ENCODE measurements around the gene DCANP1.

GRCh38 chr5:135450952-135451351 lies 3.8 kb upstream of the DCANP1 start:
- no peak for TF ChIP-seq EZH2phosphoT487 (IDR thresholded peaks at IDR 0.05; ENCODE audit: borderline replicate concordance)
- TF ChIP-seq EGR1 (IDR thresholded peaks at IDR 0.05; ENCODE audit: low read depth), result no peak
- TF ChIP-seq CTCF (IDR thresholded peaks at IDR 0.05 in 2 of 3, conservative IDR thresholded peaks at IDR 0.05 in 1 of 3; ENCODE audit: borderline replicate concordance in 1 of 3, insufficient read depth in 1 of 3, low read depth in 2 of 3, low read length in 2 of 3), result no peak
- TF ChIP-seq FOSL1 (IDR thresholded peaks at IDR 0.05; ENCODE audit: low read depth), result no peak
- TF ChIP-seq EZH2 (IDR thresholded peaks at IDR 0.05), result no peak
- TF ChIP-seq ZNF274 (IDR thresholded peaks at IDR 0.05; ENCODE audit: low read depth, low read length), result no peak
- TF ChIP-seq ATF3 (IDR thresholded peaks at IDR 0.05), result no peak
- TF ChIP-seq JUND (IDR thresholded peaks at IDR 0.05), result no peak
- no peak for TF ChIP-seq POLR2A (IDR thresholded peaks at IDR 0.05; ENCODE audit: borderline replicate concordance, extremely low read depth, insufficient read depth, insufficient read length)
- no peak for TF ChIP-seq YY1 (IDR thresholded peaks at IDR 0.05; ENCODE audit: extremely low read depth, insufficient replicate concordance, low read depth, low read length)
- TF ChIP-seq MAX (IDR thresholded peaks at IDR 0.05), result no peak
